Vein endothelial cell (primary cell): ENCODE results near the gene RIN3. TPM values are rescaled to one million over a fixed set of nuclear protein-coding genes. Genes with fewer than 3 reads are reported as not detected.

Experiments
- total RNA-seq: library from RNA; depleted of rRNA; stranded (reverse); fragments of >200 nt; gene quantifications from 2 replicates; pipeline ENCODE4 v1.2.3, GENCODE V29; 2012

Gene RIN3
- total RNA-seq: 5.2 and 5.5 TPM in 2 replicates

GRCh38 chr14:92513204-92513965 is at the start of gene RIN3:
Gene RIN3, plus strand, starts transcription at chr14:92513781. Its CDS starts 152 bp downstream, at chr14:92513933.

Other genes with a start within 250 kb of the RIN3 start
- 0.10 TPM in 1 of 2 replicates, not detected in the other for gene SLC24A4, start 190.6 kb upstream of the RIN3 start, total RNA-seq
- 60.1 and 67.0 TPM in 2 replicates for gene LGMN, start 234.8 kb downstream of the RIN3 start, total RNA-seq